GM12878 (cell line): ENCODE measurements around the gene RGSL1. TPM values are rescaled to one million over a fixed set of nuclear protein-coding genes. Genes with fewer than 3 reads are reported as not detected.

Experiments
- HCFC1 ChIP-seq: fragments of 150-350 bp; IDR thresholded peaks from 2 replicates; pipeline ENCODE4 v1.6.1; 2014; ENCODE audit warnings: low read length
- KDM1A ChIP-seq: fragments of 200-600 bp; sonication (generic); IDR thresholded peaks from 2 replicates; pipeline ENCODE4 v1.6.1; 2016; ENCODE audit warnings: borderline replicate concordance
- MTA3 ChIP-seq: IDR thresholded peaks from 2 replicates; pipeline ENCODE4 v1.6.1; 2012; ENCODE audit warnings: low read length, inconsistent platforms, borderline replicate concordance
- NFYB ChIP-seq: IDR thresholded peaks from 2 replicates; pipeline ENCODE4 v1.6.1; 2011; ENCODE audit warnings: low read depth, mild to moderate bottlenecking, low read length, improper control_type of control experiment, moderate library complexity; ENCODE audit not compliant: insufficient read depth
- PBX3 ChIP-seq: IDR thresholded peaks from 2 replicates; pipeline ENCODE4 v1.6.1; 2011; ENCODE audit warnings: mild to moderate bottlenecking, low read depth, low read length, moderate library complexity; ENCODE audit not compliant: insufficient replicate concordance
- POLR2AphosphoS2 ChIP-seq: IDR thresholded peaks from 2 replicates; pipeline ENCODE4 v1.6.1; 2011; ENCODE audit warnings: low read depth, mild to moderate bottlenecking, low read length, improper control_type of control experiment, moderate library complexity
- RAD51 ChIP-seq: fragments of 450-650 bp; IDR thresholded peaks from 2 replicates; pipeline ENCODE4 v1.6.1; 2016; ENCODE audit warnings: moderate library complexity, mild to moderate bottlenecking, inconsistent platforms
- SMAD1 ChIP-seq: fragments of 450-650 bp; IDR thresholded peaks from 2 replicates; pipeline ENCODE4 v1.6.1; 2018; ENCODE audit warnings: mild to moderate bottlenecking, low read depth; ENCODE audit not compliant: partially characterized antibody
- SRF ChIP-seq, 2 experiments: IDR thresholded peaks; 2 replicates each; pipeline ENCODE4 v1.6.1; 2011; ENCODE audit warnings: low read depth in 2 of 2, low read length in 2 of 2, mild to moderate bottlenecking in 1 of 2, moderate library complexity in 1 of 2
- ZBTB11 ChIP-seq: fragments of 450-650 bp; formaldehyde crosslinking; IDR thresholded peaks from 2 replicates; pipeline ENCODE4 v1.5.0; 2022; ENCODE audit warnings: mild to moderate bottlenecking, missing genetic modification characterization
- polyA plus RNA-seq, 11 experiments: library from polyadenylated mRNA; depleted of rRNA in 4 of 11; unstranded in 6 of 11; stranded (reverse) in 5 of 11; fragments of >200 nt; fragmentation: Nextera tagmentation in 4 of 11; fragmentation: Illumina TruSeq in 1 of 11; extraction: Ambion mirVana in 4 of 11; extraction: Trizol in 1 of 11; gene quantifications; 1 replicate in 1 of 11; 2 replicates in 10 of 11; pipeline versions ENCODE4 v1.2.1 to v1.2.3, GENCODE V29; 2011 to 2016; ENCODE audit warnings: inconsistent platforms in 2 of 11, missing spikeins in 2 of 11, low read depth in 1 of 11
- total RNA-seq, 4 experiments: library from RNA; depleted of rRNA in 3 of 4; stranded (reverse); fragments of >200 nt in 3 of 4; fragmentation: Illumina TruSeq in 1 of 4; extraction: Trizol in 1 of 4; gene quantifications; 2 replicates each; pipeline versions ENCODE4 v1.2.1 to v1.2.3, GENCODE V29; 2013 to 2021

The RGSL1 gene
- total and polyA plus RNA-seq, 10 of the 15 experiments (the other 5 are each of a cell fraction or from before 2014, with no cell fraction given): 0.05 to 0.28 (median 0.27) TPM; not detected in 5

GRCh38 chr1:182604175-182605164 lies 154.5 kb downstream of the RGSL1 start, which contains the start of gene RGS16 (continued):
- TF ChIP-seq RAD51 (no peak), NFYB (peak; percentile 81; the same call in 1 of the 2 replicates), POLR2AphosphoS2 (peak; percentile 98), HCFC1 (no peak; the same call in 1 of the 2 replicates), ZBTB11 (CRISPR knock-in tag) (no peak), PBX3 (peak; percentile 2), KDM1A (no peak), SRF (IDR thresholded peaks at IDR 0.05; ENCODE audit: low read depth in 2 of 2, low read length in 2 of 2) (no peak), SMAD1 (peak; percentile 58), MTA3 (no peak)
